GM18526 (cell line): ENCODE results near the gene CAV1.

Experiments
- POLR2A ChIP-seq: IDR thresholded peaks from 3 replicates; pipeline ENCODE4 v1.6.1; 2011; ENCODE audit not compliant: insufficient read length; ENCODE audit errors: extremely low read depth

Gene CAV1

GRCh38 chr7:116500078-116500853 lies 24.6 kb upstream of the CAV1 start:
- no peak for TF ChIP-seq POLR2A

GRCh38 chr7:116501425-116502167 lies 23.2 kb upstream of the CAV1 start:
- TF ChIP-seq POLR2A: no peak

GRCh38 chr7:116502201-116503096 lies 22.4 kb upstream of the CAV1 start:
- TF ChIP-seq POLR2A: no peak

DNA sequence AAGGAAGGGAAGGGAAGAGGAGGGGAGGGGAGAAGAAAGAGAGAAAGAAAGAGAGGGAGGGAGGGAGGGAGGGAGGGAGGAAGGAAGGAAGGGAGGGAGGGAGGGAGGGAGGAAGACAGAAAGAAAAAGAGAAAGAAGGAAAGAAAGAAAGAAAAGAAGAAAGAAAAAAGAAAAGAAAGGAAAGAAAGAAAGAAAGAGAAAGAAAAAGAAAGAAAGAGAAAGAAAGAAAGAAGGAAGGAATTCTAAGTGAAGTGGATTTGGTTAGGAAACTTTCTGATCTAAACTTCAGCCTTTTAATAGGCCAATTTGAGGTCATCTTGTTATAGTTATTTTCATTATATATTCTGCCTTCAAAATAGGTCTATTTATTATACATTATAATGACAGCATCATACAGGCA lies 21.0 kb upstream of the CAV1 start:
- TF ChIP-seq POLR2A: no peak

DNA sequence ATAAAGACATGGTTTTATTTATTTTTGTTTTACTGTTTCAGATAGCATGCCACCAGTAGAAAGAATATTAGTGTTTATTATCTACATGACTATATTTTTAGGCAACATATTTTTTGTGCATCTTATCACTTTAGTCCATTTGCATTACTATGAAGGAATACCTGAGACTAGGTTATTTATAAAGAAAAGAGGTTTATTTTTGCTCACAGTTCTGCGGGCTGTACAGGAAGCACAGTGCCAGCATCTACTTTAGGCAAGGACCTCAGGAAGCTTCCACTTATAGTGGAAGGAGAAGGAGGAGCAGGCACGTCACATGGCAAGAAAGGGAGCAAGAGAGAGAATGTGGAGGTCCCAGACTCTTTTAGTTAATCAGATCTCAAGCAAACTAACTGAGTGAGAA lies 19.6 kb upstream of the CAV1 start:
- TF ChIP-seq POLR2A: no peak

GRCh38 chr7:116505823-116506222 lies 19.0 kb upstream of the CAV1 start:
- no peak for TF ChIP-seq POLR2A

DNA sequence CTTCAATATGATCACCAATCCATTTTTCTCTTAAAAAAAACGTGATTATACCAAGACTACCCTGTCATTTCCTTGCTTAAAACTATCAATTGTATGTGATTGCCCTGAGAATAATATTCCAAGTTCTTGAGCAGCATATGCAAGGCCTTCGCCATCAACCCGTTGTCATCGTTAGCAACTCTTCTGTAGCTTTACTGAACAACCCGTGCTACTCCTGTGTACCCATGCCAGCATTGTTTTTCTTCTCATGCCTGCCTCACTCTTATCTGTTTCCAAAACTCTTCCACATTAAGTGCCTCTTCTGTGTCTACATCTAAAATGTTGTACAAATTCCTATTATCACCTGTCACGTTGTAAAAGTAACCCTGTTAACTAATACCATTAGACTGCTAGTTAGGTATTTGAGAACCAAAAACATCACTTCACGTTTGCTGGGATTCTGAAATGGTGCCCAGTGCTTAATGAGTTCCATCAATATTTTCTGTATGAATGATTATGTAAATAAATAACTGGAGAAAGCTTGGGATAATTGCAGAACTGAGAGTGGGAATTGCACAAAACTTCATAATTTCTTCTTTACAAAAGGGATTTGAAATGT lies 14.8 kb upstream of the CAV1 start:
- TF ChIP-seq POLR2A: no peak

DNA sequence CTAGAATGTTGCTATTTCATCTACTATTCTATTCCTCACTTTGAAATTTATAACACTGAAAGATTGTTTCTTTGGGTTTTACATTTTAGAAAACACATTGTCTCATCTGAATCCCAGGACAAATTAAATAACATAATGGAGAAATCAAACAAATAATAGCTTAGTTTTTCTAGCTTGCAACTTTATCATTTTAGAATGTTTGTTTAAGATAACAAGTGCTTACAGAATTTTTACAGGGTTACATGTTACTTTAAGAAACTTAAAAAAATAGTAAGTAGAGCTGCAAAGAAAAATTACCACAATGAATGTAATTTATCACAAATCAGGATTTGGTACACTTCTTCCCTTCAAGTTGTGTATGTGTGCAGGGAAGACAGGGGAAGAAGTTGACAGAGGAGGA lies 14.0 kb upstream of the CAV1 start:
- no peak for TF ChIP-seq POLR2A

- no peak for TF ChIP-seq POLR2A
Measured at GRCh38 chr7:116511552-116512519, 13.0 kb upstream of the CAV1 start.

DNA sequence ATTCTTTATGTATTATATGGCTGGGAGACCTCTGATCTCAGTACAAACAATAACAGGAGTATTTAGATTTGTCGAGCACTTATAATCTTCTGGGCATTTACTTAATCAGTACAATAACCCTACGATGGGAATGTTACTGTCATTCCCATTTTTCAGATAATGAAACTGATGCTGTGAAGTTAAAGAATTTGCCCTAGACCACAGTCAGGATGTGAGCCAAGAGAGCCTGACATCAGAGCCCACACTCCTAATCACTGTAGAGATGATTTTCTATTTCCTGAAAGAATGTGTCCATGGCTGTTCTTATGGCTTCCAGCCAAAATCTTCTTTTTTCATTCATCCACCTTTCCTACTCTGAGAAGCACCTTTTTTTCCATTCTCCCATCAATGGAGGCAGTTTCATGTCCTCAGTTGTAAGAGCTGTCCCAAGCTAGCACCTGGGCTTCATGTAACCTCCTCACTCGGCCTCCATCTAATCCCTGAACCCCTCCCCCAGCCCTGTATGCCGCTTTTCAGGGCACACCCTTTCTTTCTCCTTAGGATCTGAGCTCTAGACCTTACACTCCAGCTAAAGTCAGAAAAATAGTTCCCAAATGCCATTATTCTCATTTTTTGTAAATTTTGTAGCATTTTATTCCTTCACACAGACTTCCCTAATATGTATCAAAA lies 12.2 kb upstream of the CAV1 start:
- TF ChIP-seq POLR2A: no peak

GRCh38 chr7:116515584-116515983 lies 9.3 kb upstream of the CAV1 start:
- TF ChIP-seq POLR2A: no peak

DNA sequence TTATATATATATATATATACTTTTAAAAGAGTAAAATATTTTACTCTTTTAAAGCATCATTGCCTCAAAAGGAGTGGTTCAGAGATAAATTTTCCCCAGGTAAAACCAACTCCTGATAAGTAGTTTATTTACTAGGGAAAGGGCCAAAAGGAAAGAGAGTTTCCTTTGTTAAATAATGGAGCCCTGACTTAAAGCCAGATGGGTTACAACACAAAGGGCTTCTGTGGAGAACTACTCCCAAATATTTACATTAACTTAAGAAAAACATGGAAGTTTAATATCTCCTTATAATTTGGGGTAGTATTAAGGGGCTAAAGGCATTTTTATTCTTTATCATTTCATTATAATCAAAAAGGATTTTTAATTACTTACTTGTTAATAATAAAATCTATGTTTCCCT lies 8.5 kb upstream of the CAV1 start:
- no peak for TF ChIP-seq POLR2A

DNA sequence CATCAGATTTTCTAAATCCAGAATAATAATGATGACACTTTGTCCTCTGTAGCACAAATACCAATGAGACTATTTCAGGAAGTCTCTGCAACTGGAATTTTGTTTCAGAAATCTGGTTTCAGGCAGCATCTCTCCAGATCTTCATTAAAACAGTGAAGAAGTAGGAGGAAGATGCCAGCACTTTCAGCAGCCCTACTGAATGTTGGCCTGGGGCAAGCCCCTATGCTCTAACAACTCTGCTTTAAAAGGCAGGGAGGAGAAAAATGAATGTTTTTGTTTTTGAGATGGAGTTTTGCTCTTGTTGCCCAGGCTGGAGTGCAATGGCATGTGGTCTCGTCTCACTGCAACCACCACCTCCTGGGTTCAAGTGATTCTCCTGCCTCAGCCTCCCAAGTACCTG lies 7.2 kb upstream of the CAV1 start:
- TF ChIP-seq POLR2A: no peak

DNA sequence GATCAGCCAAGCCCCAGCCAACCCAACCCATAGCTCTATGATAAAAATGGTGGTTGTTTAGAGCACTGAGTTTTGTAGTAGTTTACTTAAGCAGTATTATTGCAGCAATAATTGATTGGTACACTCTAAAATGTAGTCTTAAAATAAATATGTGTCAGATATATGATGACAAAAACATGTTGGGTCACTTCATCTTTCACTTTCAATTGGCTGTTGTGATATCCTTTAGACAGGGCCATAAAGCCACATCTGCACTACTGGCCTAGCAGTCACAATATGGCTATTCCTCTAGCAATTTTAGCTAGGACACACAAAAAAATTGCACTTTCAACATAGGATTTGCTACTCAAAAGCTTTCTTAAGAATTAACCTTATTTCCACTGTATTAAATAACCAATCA lies 5.9 kb upstream of the CAV1 start:
- no peak for TF ChIP-seq POLR2A
